HG03558 (cell line): Measurements from ENCODE around the gene ADAM10.

Experiments used
- ATAC-seq: cut with Tn5 transposase; IDR thresholded peaks from one replicate; pipeline ENCODE4 v1.9.1; 2021; ENCODE audit warnings: moderate number of reproducible peaks; ENCODE audit not compliant: unreplicated experiment; ENCODE audit errors: extremely low read depth

ADAM10 gene

DNA sequence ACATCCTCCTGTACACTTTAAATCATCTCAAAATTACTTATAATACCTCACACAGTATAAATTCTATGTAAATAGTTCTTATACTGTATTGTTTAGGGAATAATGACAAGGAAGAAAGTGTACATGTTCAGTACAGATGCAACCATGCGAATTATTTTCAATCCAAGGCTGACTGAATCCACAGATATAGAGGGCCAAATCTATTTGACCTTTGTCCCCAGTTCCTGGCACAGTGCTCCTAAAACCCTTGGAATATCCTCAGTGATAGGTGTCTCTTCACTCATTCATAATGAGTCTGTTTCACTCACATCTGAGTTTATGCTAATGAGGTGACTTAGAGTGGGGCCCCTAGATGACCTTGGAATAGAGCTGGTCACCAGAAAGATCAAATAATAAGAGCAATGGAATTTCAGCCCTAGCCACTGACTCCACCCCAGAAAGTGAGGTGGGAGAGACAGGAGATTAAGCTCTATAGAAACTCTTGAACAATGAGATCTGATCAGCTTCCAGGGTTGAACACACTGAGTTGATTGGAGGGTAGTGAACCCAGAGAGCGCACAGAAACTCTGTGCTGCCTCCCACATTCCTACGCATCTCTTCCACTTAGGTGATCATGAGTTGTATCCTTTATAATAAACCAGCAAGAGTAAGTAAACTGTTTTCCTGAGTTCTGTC lies 65.3 kb downstream of the ADAM10 start:
- no peak for ATAC-seq

DNA sequence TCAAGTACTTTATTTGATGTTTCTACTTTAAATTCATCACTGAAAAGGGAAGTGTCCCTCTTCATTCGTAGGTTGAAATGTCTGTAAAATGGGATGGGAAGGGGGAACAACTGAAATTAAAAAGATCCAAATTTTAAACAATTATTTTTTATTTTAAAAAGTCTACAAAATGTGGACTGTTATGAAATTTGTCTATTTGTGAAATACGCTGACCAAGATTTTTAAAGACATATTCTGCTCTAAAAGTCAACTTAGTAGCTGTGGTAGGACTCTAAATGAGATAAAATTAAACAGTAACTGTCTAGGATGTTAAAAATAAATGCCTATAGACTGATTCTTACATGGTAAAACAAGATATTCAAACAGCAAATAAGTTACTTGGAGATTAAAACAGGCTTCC lies 67.3 kb downstream of the ADAM10 start:
- no peak for ATAC-seq

DNA sequence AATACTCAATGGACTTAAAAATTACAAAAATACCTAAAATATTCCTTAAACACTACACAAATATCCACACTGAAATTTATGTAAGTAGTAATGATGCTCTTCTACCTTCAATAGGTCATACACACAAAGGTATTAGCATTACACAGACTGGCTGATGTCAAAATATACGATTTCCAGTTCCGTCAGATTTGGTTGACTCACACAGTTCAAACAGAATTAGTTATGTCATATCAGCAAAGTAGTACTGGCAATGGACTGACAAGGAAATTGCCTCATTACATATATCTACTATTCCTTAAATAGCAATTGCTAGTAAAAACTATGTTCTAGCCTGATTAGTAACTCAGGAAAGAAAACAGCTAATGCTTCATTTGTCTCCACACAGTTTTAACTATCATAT lies 70.8 kb downstream of the ADAM10 start:
- ATAC-seq = no peak

DNA sequence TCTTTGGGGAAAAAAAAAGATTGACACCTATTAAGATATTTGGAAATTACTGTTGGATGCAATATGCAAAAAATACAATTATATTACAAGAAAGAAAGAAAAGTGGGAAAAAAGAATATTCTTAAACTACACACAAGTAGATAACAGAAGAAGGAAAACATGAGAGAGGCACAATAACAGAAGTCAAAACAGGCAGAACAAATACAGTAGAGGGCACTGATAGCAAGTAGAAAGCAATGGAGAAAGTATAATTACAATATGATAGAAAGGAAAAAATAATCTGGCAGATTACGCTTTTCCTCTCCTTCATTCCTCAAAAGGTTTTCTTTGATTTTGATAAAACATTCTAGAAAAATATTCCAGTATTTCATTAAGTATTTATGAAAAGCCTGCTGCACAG lies 72.1 kb downstream of the ADAM10 start:
- no peak for ATAC-seq

DNA sequence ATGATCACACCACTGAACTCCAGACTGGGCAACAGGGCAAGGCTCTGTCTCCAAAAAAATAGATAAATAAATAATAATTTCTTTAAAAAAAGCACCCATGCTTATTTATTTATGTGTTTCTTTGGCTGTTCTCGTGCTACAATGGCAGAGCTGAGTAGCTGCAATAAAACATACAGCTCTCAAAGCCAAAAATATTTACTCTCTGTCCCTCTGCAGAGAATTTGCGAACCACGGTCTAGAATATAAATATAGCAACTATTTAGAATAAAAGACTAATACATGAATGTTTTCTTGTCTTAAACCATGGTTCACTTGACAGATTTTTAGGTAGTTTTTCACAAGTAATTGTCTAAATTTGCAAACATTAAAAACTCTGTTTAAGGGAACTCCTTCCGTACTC lies 72.7 kb downstream of the ADAM10 start:
- no peak for ATAC-seq

DNA sequence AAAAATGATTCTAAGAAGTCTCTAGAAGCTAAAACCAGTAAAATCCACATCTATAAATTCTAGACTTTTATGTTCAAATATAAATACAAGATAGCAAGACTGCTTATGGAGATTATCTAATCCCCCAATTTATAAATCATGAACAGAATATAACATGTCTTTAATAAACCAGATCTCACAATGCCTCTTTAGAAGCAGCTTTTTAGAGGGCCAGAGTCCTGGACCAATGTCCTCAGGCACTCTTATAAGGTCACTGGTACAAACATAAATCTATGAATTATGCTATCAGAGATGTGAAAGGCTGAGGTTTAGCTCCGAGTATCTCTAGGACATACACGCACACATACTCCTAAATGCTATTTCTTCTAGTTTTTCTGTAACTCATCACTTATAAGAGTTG lies 78.3 kb downstream of the ADAM10 start:
- ATAC-seq = no peak

DNA sequence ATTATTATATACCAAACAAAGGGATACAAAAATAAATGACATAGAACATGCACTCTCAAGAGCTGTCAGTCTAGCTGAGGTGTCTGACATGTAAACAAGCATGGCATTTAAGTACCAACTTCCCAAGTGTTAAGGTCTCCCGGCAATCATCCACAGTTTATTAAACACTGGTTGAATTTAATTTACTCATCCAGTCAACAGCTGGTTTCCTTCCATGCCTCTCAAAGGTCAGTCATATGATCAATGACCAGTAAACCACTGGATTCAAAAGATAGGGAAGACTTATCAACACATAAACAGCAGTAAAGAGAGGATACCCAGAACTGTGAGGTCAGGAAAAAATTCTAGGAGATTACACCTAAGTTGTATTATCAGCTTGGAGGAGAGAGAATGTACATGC lies 80.4 kb downstream of the ADAM10 start:
- no peak for ATAC-seq

DNA sequence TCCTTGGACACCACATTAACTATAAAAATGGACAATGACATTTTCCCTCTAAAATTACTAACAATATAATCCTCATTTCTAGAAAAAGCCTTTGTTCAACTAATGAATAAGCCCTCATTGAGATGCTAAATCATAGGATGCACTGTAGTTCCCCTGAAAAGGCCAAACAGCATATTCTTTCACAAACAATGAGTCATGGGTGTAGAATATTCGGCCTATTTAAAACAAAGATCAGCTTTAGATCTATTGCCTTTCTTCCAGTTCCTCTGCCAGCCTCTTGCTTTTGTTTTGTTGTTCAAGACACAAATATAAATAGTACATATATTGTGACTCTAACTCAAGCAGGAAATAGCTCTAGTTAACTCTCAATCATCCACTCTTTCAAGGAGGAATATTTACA lies 82.5 kb downstream of the ADAM10 start:
- ATAC-seq = no peak

DNA sequence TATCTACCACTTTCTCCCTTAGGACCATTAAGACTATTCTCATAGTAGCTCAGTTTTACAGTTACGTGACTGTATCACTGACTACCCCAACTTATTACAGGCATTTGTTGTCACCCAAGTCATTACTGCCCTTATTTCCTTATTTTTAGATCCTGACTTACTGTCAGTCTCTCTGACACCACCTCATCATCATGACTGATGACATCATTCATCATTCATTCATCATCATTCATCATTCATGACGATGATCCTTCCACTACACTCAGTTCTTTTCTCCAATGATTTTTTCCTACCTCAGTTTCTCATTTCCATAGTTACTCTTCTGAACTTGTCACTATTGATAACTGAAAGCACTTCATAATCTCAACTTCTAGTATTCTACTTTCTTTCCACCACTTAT lies 83.8 kb downstream of the ADAM10 start:
- ATAC-seq = no peak

DNA sequence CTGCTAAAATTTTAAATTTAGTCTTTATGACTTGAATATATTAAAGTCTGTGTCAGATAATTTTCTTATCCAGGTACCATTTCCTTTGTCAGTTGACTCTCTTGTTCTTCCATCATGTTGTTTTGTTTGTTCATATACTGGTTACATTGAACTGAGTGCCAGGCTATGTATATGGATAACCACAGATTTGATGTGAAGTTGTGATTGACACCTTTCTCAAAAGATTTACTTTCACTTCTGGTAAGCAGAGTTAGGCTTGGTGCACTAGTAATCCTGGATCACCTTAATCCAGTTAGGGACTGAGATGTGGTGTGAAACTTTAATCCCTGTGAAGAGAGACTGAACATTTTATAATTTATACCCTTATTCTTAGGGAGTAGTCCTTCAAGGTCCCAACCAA lies 99.4 kb downstream of the ADAM10 start:
- ATAC-seq = no peak

DNA sequence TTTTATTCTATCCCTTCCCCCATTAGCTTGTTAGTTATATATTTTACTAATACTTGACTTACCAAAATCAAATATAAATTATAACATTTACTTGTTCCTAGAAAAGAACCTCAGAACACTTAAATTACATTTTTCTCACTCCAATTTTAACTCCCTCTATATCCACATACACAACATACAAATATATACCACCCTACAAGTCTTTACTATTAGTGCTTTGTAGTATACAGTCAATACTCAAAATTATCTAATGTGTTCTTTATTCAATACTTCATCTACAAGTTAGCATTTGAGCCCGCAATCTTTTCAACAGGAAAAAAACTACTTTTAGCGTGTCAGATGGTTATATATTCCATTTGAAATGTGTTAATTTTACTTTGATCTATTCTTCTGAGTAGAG lies 100.3 kb downstream of the ADAM10 start:
- no peak for ATAC-seq

DNA sequence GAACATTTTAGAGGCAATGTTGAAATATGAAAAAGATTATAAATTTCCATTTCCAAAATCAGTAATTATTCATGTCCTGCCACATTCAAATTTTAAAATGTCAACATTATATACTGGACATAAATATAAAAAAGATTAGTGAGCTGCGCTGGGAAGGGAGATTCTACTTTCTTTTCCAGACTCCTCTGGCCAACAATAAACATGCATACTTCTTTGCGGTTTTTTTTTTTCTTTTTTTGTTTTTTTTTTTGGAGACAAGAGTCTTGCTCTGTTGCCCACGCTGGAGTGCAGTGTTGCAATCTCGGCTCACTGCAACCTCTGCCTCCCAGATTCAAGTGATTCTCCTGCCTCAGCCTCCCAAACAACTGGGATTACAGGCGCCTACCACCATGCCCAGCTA lies 105.5 kb downstream of the ADAM10 start:
- no peak for ATAC-seq

DNA sequence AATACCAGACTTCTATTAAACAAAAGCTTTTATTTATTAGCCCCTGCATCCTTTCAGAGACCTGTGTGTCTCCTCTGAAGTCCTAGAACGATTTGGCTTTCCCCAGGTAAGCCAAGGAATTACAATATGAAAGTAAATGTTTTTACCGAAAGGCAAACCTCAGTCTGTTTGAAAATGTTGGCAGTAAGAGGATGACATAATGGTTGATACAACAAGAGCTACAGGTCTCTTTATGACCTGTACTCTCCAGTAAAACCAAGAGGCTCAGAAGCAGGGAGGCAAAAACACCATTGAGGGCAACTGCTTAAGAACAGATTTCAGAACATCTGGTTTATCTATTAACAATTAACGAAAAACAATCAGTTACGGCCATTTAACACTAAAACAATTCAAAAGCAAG lies 107.8 kb downstream of the ADAM10 start:
- ATAC-seq = no peak

DNA sequence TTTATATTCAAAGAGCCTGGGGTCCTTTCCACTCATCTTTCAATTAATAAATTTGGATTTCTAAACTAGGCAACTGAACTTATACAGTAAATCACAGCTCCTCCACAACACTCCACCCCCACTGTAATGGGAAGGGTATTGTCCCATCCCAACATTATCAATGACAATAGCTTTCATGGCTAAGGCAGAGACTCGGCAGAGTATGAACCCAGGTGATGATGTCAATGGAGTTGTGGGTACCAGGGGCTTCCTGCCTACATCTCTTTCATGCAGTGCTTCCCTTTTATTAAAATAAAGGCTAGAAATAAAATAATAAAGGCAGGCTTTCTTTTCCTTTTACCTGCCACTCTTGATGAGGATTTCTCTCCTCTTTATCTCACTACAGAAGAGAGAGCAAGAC lies 109.5 kb downstream of the ADAM10 start:
- ATAC-seq = no peak

DNA sequence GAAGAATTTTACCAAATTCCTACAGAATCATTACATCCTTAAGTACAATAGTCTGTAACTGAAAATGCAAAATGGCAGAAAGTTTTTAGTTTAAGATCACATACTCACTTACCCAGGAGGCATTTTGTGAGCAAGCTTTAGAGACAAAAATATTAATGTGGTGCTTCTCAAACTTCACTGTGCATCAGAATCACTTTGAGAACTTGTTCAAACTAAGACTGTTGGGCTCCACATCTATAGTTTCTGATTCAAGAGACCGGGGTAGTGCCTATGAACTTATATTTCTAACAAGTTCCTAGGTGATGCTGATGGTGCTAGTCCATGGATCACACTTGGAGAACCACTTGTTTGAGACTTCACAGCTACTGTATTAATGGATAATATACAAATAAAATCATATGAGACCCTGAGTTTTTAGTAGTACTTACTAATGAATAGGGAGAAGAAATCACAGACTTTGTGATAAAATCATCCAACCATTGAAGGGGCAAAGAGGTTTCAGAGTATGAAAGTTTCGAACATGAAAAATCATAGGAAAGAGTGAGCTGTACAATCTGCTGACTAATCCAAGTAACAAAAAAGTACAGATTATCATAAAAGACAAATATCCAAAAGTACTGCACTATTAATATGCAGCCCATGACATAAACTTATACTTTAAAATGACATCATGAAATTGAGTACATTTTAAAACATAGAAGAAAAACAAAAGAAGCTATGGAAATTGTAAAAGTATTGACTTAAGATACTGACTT lies 110.3 kb downstream of the ADAM10 start:
- no peak for ATAC-seq

DNA sequence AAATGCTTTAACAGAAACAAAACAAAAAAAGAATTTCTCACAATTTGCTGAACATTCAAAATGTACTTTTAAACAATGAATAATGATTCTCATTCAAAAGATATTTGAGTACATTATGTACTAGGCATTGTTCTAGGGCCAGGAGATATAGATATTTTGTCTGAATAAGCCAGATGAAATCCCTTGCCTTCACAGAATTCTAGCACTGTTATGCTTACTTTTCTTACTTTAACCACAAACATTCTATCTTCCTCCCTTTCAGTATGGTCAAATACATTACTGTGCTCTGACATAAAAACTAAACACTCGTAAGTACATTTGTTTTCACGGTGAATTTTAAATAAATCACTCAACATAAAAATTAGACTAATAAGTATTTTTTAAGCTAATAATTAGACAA lies 116.7 kb downstream of the ADAM10 start:
- ATAC-seq = no peak

DNA sequence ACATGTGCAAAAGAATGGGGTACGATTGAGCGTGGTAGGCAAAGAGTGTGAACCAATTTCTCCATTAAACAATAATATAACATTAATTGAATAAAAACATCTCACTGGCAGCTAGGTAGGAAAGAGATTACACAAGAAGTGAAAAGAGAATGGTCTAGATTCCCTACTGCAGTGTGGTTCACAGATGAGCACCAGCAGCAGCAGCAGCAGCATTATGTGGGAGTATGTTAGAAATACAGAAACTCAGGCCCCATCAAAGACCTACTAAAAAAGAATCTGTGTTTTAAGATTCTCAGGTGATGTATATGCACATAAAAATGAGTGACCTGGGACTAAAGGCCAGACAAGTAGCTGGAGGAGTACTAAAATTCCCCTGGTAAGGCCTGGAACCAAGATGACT lies 118.2 kb downstream of the ADAM10 start:
- ATAC-seq = no peak

DNA sequence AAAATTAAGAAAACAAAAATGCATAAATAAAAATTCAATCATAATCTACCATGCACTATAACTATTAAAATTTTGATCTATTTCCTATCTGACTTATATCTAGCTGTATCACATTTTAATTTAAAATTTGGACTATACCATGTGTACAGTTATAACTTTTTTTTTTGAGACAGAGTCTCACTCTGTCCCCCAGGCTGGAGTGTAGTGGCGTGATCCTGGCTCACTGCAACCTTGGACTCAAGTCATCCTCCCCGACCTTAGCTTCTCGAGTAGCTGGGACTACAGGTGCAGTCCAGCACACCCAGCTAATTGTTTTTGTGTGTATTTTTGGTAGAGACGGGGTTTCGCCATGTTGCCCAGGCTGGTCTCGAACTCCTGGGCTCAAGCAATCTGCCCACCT lies 119.9 kb downstream of the ADAM10 start:
- ATAC-seq = no peak

DNA sequence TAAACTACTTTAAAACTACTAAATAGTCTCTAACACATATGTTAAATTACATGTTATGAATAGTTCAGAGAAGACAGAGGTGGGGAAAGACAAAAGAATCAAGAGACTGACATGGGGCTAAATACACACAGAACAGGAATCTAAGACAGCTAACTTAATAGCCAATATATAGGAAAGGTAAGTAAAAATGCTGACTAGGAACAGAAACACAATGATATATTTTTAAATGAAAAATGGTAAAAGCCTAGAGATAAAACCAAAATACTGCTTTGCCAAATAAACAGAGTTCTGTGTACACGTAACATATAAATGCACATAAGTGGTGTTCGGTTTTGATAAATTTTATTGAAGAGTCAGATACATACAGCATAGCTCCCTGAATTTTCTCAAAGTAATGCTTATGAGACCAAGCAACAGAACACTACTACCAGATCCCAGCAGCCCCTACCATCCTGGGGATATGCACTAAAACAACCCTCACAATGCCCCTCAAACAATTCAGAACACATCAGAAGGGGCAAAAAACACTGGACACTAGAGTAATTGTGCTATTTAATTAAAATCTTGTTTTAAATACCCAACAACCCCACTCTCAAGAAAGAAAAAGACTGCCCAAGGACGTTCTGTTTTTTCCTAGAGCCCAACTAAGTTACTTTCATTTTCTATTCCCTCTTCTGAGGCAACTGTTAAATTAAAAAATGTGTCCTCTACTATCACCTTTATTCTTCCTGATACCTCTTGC lies 121.1 kb downstream of the ADAM10 start:
- ATAC-seq = no peak

DNA sequence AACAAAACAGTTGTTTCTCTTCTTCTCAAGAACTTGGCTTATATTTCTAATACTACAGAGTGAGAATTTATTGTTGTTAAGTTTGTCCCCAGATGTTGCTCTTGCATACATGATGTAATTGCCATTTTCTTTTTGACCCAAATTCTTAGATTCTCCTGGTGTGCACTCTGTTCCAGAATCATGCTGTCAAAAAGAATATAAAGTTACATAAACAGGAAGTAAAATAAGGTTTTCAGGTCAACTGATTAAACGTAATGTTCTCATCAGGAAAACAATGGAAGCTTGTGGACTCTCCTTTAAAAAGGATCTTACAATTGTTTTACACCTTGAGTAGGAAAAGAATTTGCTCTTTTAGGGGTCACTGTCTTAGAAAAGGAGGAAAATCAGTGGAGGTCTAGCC lies 121.8 kb downstream of the ADAM10 start:
- no peak for ATAC-seq

DNA sequence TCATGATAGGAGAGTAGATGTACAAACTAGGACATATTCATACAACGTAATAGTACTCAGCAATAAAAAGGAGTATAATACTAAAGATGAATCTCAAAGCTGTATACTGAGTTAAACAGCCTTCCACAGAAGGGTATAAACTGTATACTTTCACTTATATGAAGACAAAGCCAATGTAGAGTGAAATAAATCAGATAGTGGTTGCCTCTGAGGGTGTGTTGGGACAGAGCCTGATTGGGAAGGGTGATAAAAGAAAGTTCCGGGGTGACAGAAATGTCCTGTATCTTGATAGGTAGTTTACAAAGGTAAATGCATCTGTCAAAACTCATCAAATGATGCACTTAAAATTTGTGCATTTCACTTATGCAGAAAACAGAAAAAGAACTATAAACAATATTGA lies 122.5 kb downstream of the ADAM10 start:
- ATAC-seq = no peak

DNA sequence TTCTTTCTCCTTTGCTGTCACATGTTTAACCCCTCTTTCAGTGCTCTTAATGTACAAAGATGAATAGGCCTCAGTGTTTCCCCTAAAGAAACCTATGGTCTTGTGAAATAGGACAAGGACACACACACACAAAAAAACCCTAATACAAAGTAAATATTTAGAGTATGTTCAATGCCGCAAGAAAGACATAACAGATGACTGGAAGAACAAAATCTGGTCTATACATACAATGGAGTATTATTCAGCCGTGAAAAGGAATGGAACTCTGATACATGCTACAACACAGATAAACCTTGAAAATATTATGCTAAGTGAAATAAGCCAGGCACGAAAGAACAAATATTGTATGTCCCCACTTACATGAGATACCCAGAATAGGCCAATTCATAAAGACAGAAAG lies 123.1 kb downstream of the ADAM10 start:
- no peak for ATAC-seq
